H9 (cell line): Measurements from ENCODE around the gene NDUFS2. TPM values are rescaled to one million over a fixed set of nuclear protein-coding genes. Genes with fewer than 3 reads are reported as not detected.

Experiments
- DNase-seq: peaks from one replicate; pipeline ENCODE4 v3.0.0-alpha.2; 2017
- H2AFZ ChIP-seq: one replicate; pipeline ENCODE4 v1.6.1; 2013; ENCODE audit warnings: mild to moderate bottlenecking, low read length, control low read depth, moderate library complexity
- H2AK5ac ChIP-seq: 2 replicates; pipeline ENCODE4 v1.6.1; 2013; ENCODE audit warnings: low read length, control low read depth, mixed read lengths; ENCODE audit not compliant: insufficient read length
- H2BK120ac ChIP-seq: one replicate; pipeline ENCODE4 v1.6.1; 2013; ENCODE audit warnings: low read depth, mild to moderate bottlenecking, low read length, control low read depth, inconsistent platforms; ENCODE audit not compliant: poor library complexity, severe bottlenecking
- H2BK12ac ChIP-seq: 2 replicates; pipeline ENCODE4 v1.6.1; 2013; ENCODE audit warnings: low read length, control low read depth, mixed read lengths, low read depth; ENCODE audit not compliant: insufficient read length
- H2BK15ac ChIP-seq: 2 replicates; pipeline ENCODE4 v1.6.1; 2013; ENCODE audit warnings: low read depth, low read length, control low read depth
- H2BK20ac ChIP-seq: one replicate; pipeline ENCODE4 v1.6.1; 2013; ENCODE audit warnings: low read depth, mild to moderate bottlenecking, low read length, control low read depth, inconsistent platforms; ENCODE audit not compliant: poor library complexity, severe bottlenecking
- H2BK5ac ChIP-seq: 2 replicates; pipeline ENCODE4 v1.6.1; 2013; ENCODE audit warnings: low read length, control low read depth, mixed read lengths; ENCODE audit not compliant: insufficient read length
- H3K14ac ChIP-seq: 2 replicates; pipeline ENCODE4 v1.6.1; 2013; ENCODE audit warnings: low read length, control low read depth; ENCODE audit not compliant: insufficient read depth
- H3K18ac ChIP-seq: 2 replicates; pipeline ENCODE4 v1.6.1; 2013; ENCODE audit warnings: low read depth, mild to moderate bottlenecking, mixed read lengths, low read length, control low read depth; ENCODE audit not compliant: insufficient read length
- H3K23ac ChIP-seq: 2 replicates; pipeline ENCODE4 v1.6.1; 2013; ENCODE audit warnings: low read length, control low read depth, mixed read lengths, low read depth; ENCODE audit not compliant: insufficient read length
- H3K23me2 ChIP-seq: 2 replicates; pipeline ENCODE4 v1.6.1; 2013; ENCODE audit warnings: low read depth, mild to moderate bottlenecking, mixed read lengths, low read length, control low read depth; ENCODE audit not compliant: insufficient read length, poor library complexity, severe bottlenecking
- H3K27ac ChIP-seq: 2 replicates; pipeline ENCODE4 v1.5.1; 2013; ENCODE audit warnings: low read length, control low read depth, mixed read lengths, low read depth; ENCODE audit not compliant: insufficient read length
- H3K27me3 ChIP-seq: 2 replicates; pipeline ENCODE4 v1.6.1; 2013; ENCODE audit warnings: low read length, control low read depth, inconsistent platforms; ENCODE audit not compliant: insufficient read depth
- H3K4ac ChIP-seq: 2 replicates; pipeline ENCODE4 v1.6.1; 2013; ENCODE audit warnings: low read depth, mild to moderate bottlenecking, control low read depth, inconsistent platforms, low read length, moderate library complexity
- H3K4me1 ChIP-seq: 2 replicates; pipeline ENCODE4 v1.6.1; 2013; ENCODE audit warnings: low read length, control low read depth, inconsistent platforms; ENCODE audit not compliant: insufficient read depth
- H3K4me2 ChIP-seq: 2 replicates; pipeline ENCODE4 v1.6.1; 2013; ENCODE audit warnings: low read length, control low read depth, mixed read lengths; ENCODE audit not compliant: insufficient read length, insufficient read depth
- H3K56ac ChIP-seq: 2 replicates; pipeline ENCODE4 v1.6.1; 2013; ENCODE audit warnings: low read depth, mild to moderate bottlenecking, mixed read lengths, low read length, control low read depth; ENCODE audit not compliant: insufficient read length
- H3K79me1 ChIP-seq: 2 replicates; pipeline ENCODE4 v1.6.1; 2013; ENCODE audit warnings: low read depth, mild to moderate bottlenecking, moderate library complexity, low read length, control low read depth, inconsistent platforms; ENCODE audit not compliant: insufficient read depth, poor library complexity, severe bottlenecking
- H3K79me2 ChIP-seq: 2 replicates; pipeline ENCODE4 v1.6.1; 2013; ENCODE audit warnings: low read length, control low read depth, inconsistent platforms; ENCODE audit not compliant: insufficient read depth
- H3K9ac ChIP-seq: 2 replicates; pipeline ENCODE4 v1.6.1; 2013; ENCODE audit warnings: low read length, control low read depth, mixed read lengths; ENCODE audit not compliant: insufficient read length; ENCODE audit errors: extremely low read depth
- H3K9me3 ChIP-seq: one replicate; pipeline ENCODE4 v1.6.1; 2013; ENCODE audit warnings: low read depth, low read length, inconsistent platforms; ENCODE audit not compliant: control insufficient read depth
- H3T11ph ChIP-seq: one replicate; pipeline ENCODE4 v1.6.1; 2013; ENCODE audit warnings: mild to moderate bottlenecking, low read length, control low read depth, inconsistent platforms
- H4K20me1 ChIP-seq: one replicate; pipeline ENCODE4 v1.6.1; 2013; ENCODE audit not compliant: control insufficient read depth, insufficient read length, insufficient read depth
- H4K5ac ChIP-seq: 2 replicates; pipeline ENCODE4 v1.6.1; 2013; ENCODE audit warnings: low read depth, mild to moderate bottlenecking, mixed read lengths, low read length, control low read depth; ENCODE audit not compliant: insufficient read length
- H4K8ac ChIP-seq: replicated peaks from 2 replicates; pipeline ENCODE4 v1.6.1; 2013; ENCODE audit warnings: low read length, control low read depth, mixed read lengths, low read depth; ENCODE audit not compliant: insufficient read length
- H4K91ac ChIP-seq: 2 replicates; pipeline ENCODE4 v1.6.1; 2013; ENCODE audit warnings: low read depth, mild to moderate bottlenecking, moderate library complexity, mixed read lengths, low read length, control low read depth; ENCODE audit not compliant: insufficient read length
- H3K27ac Mint-ChIP-seq, 3 experiments: 2 replicates in 2 of 3; 3 replicates in 1 of 3; pipeline ENCODE4 v1.8.0; 2020 to 2021; ENCODE audit warnings: mixed read lengths in 3 of 3, mild to moderate bottlenecking in 1 of 3, moderate library complexity in 1 of 3
- H3K27me3 Mint-ChIP-seq: 2 replicates; pipeline ENCODE4 v1.8.0; 2021; ENCODE audit warnings: low read depth, mild to moderate bottlenecking, moderate library complexity, mixed read lengths
- H3K36me3 Mint-ChIP-seq, 3 experiments: 2 replicates in 2 of 3; 3 replicates in 1 of 3; pipeline ENCODE4 v1.8.0; 2020 to 2021; ENCODE audit warnings: low read depth in 3 of 3, mixed read lengths in 3 of 3; ENCODE audit not compliant: insufficient read depth in 1 of 3
- H3K4me1 Mint-ChIP-seq, 2 experiments: 2 replicates each; pipeline ENCODE4 v1.8.0; 2020; ENCODE audit warnings: mixed read lengths in 2 of 2
- H3K4me3 Mint-ChIP-seq, 2 experiments: 2 replicates in 1 of 2; 3 replicates in 1 of 2; pipeline ENCODE4 v1.8.0; 2020 to 2021; ENCODE audit warnings: mild to moderate bottlenecking in 2 of 2, mixed read lengths in 2 of 2, moderate library complexity in 1 of 2
- H3K9me3 Mint-ChIP-seq, 2 experiments: 2 replicates in 1 of 2; 3 replicates in 1 of 2; pipeline ENCODE4 v1.8.0; 2020; ENCODE audit warnings: mild to moderate bottlenecking in 2 of 2, mixed read lengths in 2 of 2, moderate library complexity in 1 of 2
- CTCF ChIP-seq: fragments of 200-600 bp; sonication (generic); conservative IDR thresholded peaks from 3 replicates; pipeline ENCODE4 v1.8.0; 2021; ENCODE audit warnings: antibody characterized with exemption, mild to moderate bottlenecking
- WGBS: extraction: QIAGEN DNeasy Blood & Tissue Kit; methylation state at CpG from one replicate; pipeline ENCODE4 v1.1.7; 2013; ENCODE audit warnings: missing lambda C conversion rate, low lambda C conversion rate, mixed read lengths; ENCODE audit not compliant: insufficient read length; ENCODE audit errors: extremely low coverage; 5-methylcytosine and 5-hydroxymethylcytosine counted together
- microRNA-seq: library from miRNA; unstranded; fragments of <30 nt; microRNA quantifications from one replicate; pipeline ENCODE4, GENCODE V29; 2020; ENCODE audit warnings: borderline microRNAs expressed
- total RNA-seq: library from RNA; stranded (reverse); gene quantifications from 2 replicates; pipeline ENCODE4 v1.2.1, GENCODE V29; 2021

Gene NDUFS2
- total RNA-seq, 1 experiment from 2014 or later: 84.5 TPM

- Mint-ChIP-seq H3K27me3 (peaks cover 66% of the 10 kb centered on the region), H3K4me1 (peaks cover 23 to 33% of the 10 kb centered on the region in 2 experiments), H3K4me3 (no peak overlapping the region), H3K27ac (0 out of 7 replicates have a peak overlapping the region, but pooled peaks of 1 of the 3 experiments have one; percentile 45), H3K9me3 (peaks cover 20% of the 10 kb centered on the region in 2 experiments), H3K36me3 (peaks cover 13 to 20% (median 14%) of the 10 kb centered on the region in 3 experiments)
- TF ChIP-seq CTCF: no peak
- H3K79me2 ChIP-seq: no peaks in the 10 kb centered on the region
- H3K9ac ChIP-seq: no peak overlapping the region
- no peak overlapping the region for H2BK120ac ChIP-seq
- H4K91ac ChIP-seq: no peak overlapping the region
- no peaks in the 10 kb centered on the region for H4K20me1 ChIP-seq
- H2AFZ ChIP-seq: no peak overlapping the region
- H4K8ac ChIP-seq: no peak overlapping the region
- DNase-seq: no peak
- peaks cover 6% of the 10 kb centered on the region for H3K9me3 ChIP-seq
- H4K5ac ChIP-seq: no peak overlapping the region
- no peak overlapping the region for H3K4ac ChIP-seq
- no peak overlapping the region for H3K4me2 ChIP-seq
- no peak overlapping the region for H2BK15ac ChIP-seq
- no peak overlapping the region for H3K23ac ChIP-seq
- H3T11ph ChIP-seq: no peak overlapping the region
- no peak overlapping the region for H2BK12ac ChIP-seq
- H2BK5ac ChIP-seq: no peak overlapping the region
- no peak overlapping the region for H2AK5ac ChIP-seq
- H3K27me3 ChIP-seq: peaks cover 12% of the 10 kb centered on the region; the same call in 1 of the 2 replicates
- H3K79me1 ChIP-seq: no peaks in the 10 kb centered on the region
- H3K4me1 ChIP-seq: peaks cover 5% of the 10 kb centered on the region; the same call in 1 of the 2 replicates
- H3K14ac ChIP-seq: no peak overlapping the region
- H3K27ac ChIP-seq: no peak overlapping the region
- H3K56ac ChIP-seq: no peak overlapping the region
- H2BK20ac ChIP-seq: no peak overlapping the region
- peaks cover 11% of the 10 kb centered on the region for H3K23me2 ChIP-seq
- no CpG with 5 or more reads among the region's 12 CpGs for WGBS
- H3K18ac ChIP-seq: no peak overlapping the region
These were observed 59.4 kb downstream of the NDUFS2 start for GRCh38 chr1:161261261-161262235.

Small RNAs within 50 kb of the gene (microRNA-seq; reads per million reads assigned to microRNA genes)
- gene MIR5187: not detected

Other genes with a start within 250 kb of the NDUFS2 start
- gene ITLN2, start 247.6 kb upstream of the NDUFS2 start, total RNA-seq: 2.4 and 2.9 TPM in 2 replicates
- gene F11R, start 181.2 kb upstream of the NDUFS2 start, total RNA-seq: 159 and 174 TPM in 2 replicates
- gene TSTD1, start 163.4 kb upstream of the NDUFS2 start, total RNA-seq: 73.7 and 77.0 TPM in 2 replicates
- gene USF1, start 156.4 kb upstream of the NDUFS2 start, total RNA-seq: 58.6 and 59.2 TPM in 2 replicates
- gene ARHGAP30, start 132.5 kb upstream of the NDUFS2 start, total RNA-seq: 0.13 TPM in 2 replicates
- gene NECTIN4, start 112.8 kb upstream of the NDUFS2 start, total RNA-seq: 0.33 and 0.64 TPM in 2 replicates
- gene KLHDC9, start 104.0 kb upstream of the NDUFS2 start, total RNA-seq: 6.6 and 7.0 TPM in 2 replicates
- gene PFDN2, start 84.3 kb upstream of the NDUFS2 start, total RNA-seq: 71.8 and 76.1 TPM in 2 replicates
- gene NIT1, start 84.3 kb upstream of the NDUFS2 start, total RNA-seq: 39.0 and 39.6 TPM in 2 replicates
- gene DEDD, start 69.7 kb upstream of the NDUFS2 start, total RNA-seq: 44.7 and 46.7 TPM in 2 replicates
- gene UFC1, start 48.4 kb upstream of the NDUFS2 start, total RNA-seq: 93.4 and 93.5 TPM in 2 replicates
- gene USP21, start 42.9 kb upstream of the NDUFS2 start, total RNA-seq: 17.9 and 18.4 TPM in 2 replicates
- gene PPOX, start 35.9 kb upstream of the NDUFS2 start, total RNA-seq: 33.4 and 39.8 TPM in 2 replicates
- gene B4GALT3, start 24.9 kb upstream of the NDUFS2 start, total RNA-seq: 31.8 and 33.1 TPM in 2 replicates
- gene ADAMTS4, start 3.3 kb upstream of the NDUFS2 start, total RNA-seq: 7.0 and 9.1 TPM in 2 replicates
- 0.44 and 0.90 TPM in 2 replicates for gene FCER1G, start 12.9 kb downstream of the NDUFS2 start, total RNA-seq
- gene APOA2, start 21.3 kb downstream of the NDUFS2 start, total RNA-seq: not detected in 2 replicates
- gene TOMM40L, start 23.7 kb downstream of the NDUFS2 start, total RNA-seq: 12.8 and 13.5 TPM in 2 replicates
- gene NR1I3, start 35.8 kb downstream of the NDUFS2 start, total RNA-seq: not detected in 2 replicates
- gene PCP4L1, start 56.4 kb downstream of the NDUFS2 start, total RNA-seq: 0.66 and 0.83 TPM in 2 replicates
- gene MPZ, start 107.6 kb downstream of the NDUFS2 start, total RNA-seq: 2.7 and 3.6 TPM in 2 replicates
- 198 and 206 TPM in 2 replicates for gene SDHC, start 112.0 kb downstream of the NDUFS2 start, total RNA-seq
- gene CFAP126, start 165.5 kb downstream of the NDUFS2 start, total RNA-seq: not detected in 2 replicates